ENCODE data around the gene TYK2.
"Not testable (repeated sequence)": the region's sequence is repeated elsewhere in the genome, so short reads cannot be mapped to it uniquely, and the experiment has no call there.

TYK2 gene

GRCh38 chr19:10368101-10368803 is 12.1 kb downstream of the TYK2 start:
- DNase-seq = no peak

GRCh38 chr19:10366950-10367512 is 13.3 kb downstream of the TYK2 start:
- DNase-seq = not testable (repeated sequence)

- DNase-seq = no peak
Measured at GRCh38 chr19:10365518-10365917, 14.9 kb downstream of the TYK2 start.

GRCh38 chr19:10364644-10365043 is 15.7 kb downstream of the TYK2 start:
- no peak for DNase-seq

GRCh38 chr19:10363789-10364281 is 16.5 kb downstream of the TYK2 start:
- DNase-seq = peak; percentile 71

- DNase-seq = no peak
Measured at GRCh38 chr19:10362259-10362658, 18.1 kb downstream of the TYK2 start.

GRCh38 chr19:10361569-10362011 is 18.8 kb downstream of the TYK2 start:
- DNase-seq = no peak

GRCh38 chr19:10356431-10356830 is 23.9 kb downstream of the TYK2 start:
- no peak for DNase-seq

- DNase-seq = peak; percentile 96
Measured at GRCh38 chr19:10353793-10354391, 26.5 kb downstream of the TYK2 start.

- DNase-seq = peak; percentile 97
Measured at GRCh38 chr19:10352764-10353671, 27.4 kb downstream of the TYK2 start.

- no peak for DNase-seq
Measured at GRCh38 chr19:10346509-10346908, 33.9 kb downstream of the TYK2 start.

GRCh38 chr19:10344780-10345179 is 35.6 kb downstream of the TYK2 start:
- DNase-seq = no peak

- DNase-seq = no peak
Measured at GRCh38 chr19:10343495-10343894, 36.9 kb downstream of the TYK2 start.

GRCh38 chr19:10339977-10340376 is 40.4 kb downstream of the TYK2 start:
- no peak for DNase-seq

- no peak for DNase-seq
Measured at GRCh38 chr19:10339380-10339960, 40.9 kb downstream of the TYK2 start, which contains the start of gene ICAM3. ICAM3 (minus strand) TSS chr19:10339624; CDS start chr19:10339614, 10 bp downstream.

GRCh38 chr19:10338940-10339339 is 41.4 kb downstream of the TYK2 start:
- DNase-seq = no peak

GRCh38 chr19:10336725-10337124 is 43.6 kb downstream of the TYK2 start:
- DNase-seq = not testable (repeated sequence)

- no peak for DNase-seq
Measured at GRCh38 chr19:10335352-10335985, 44.9 kb downstream of the TYK2 start.

GRCh38 chr19:10334588-10335351 is 45.6 kb downstream of the TYK2 start:
- DNase-seq = peak; percentile 99

- DNase-seq = no peak
Measured at GRCh38 chr19:10333758-10334587, 46.4 kb downstream of the TYK2 start.
